ENCODE measurements around the gene ZCCHC14.

Gene ZCCHC14

DNA sequence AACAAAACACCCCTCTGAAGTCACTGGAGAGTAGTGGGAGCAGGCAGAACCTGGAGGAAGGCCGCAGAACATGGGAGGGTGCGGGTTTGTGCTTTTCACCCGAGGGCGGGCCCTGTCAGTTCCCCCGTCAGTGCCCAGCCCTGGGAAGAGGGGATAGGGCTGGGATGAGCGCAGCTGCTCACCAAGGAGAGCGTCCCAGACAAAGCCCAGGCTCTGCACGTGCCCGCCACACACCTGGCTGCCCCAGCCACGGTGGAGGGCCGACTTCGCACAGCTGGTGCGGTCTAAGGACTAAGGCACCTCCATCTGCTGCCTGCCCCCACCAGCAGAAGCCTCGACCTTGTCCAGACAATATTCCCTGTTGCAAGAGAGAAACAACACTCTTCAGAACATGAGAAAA, 39.5 kb downstream of the ZCCHC14 start:
- FAIRE-seq, result no peak

DNA sequence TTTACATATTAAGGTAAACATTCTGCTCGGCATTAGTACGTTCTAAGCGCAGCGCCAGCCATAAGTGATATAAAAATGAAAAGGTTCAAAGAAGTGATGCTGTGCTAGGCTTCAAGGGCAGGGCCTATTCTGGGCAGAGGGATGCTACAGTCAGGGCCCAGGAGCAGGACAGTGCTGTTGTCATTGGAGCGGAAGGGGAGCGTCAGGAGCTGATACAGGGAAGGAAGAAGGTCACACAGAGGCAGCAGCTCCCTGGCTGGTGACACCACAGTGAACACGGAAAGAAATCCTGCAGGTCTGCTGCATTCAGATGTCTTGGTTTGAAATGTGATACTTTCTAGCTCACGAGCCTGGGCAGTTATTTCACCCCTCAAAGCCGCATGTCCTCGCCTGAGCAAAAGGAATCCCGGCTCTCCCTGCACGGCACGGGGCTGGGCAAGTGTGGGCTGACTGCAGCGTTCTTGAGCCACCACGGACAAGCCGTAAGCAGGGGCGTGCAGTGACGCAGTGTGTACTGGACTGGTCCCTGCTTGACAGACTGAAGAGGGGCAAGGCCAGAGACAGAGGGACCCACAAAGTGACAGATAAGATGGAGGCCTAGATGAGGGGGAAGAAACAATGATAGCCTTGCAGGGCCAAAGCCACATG, 41.1 kb downstream of the ZCCHC14 start:
- FAIRE-seq, result no peak

DNA sequence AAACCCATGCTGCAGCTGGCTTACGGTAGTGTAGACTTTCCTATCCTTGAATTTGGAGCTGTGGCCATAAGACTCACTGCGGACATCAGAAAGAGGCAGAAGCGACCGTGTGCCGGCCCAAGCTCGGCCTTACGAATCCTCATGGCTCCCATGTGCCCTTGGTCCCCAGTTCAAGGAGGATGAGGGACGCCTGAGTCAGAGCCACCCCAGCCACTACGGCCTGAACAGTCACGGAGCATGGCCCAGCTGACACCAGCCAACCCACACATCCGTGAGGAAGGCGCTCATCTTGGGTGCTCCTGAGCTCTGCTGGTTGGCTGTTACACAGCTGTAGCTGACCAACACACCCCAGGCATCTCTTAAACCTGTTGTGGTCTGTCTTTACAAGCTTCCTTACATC, 44.0 kb downstream of the ZCCHC14 start:
- FAIRE-seq, result no peak

DNA sequence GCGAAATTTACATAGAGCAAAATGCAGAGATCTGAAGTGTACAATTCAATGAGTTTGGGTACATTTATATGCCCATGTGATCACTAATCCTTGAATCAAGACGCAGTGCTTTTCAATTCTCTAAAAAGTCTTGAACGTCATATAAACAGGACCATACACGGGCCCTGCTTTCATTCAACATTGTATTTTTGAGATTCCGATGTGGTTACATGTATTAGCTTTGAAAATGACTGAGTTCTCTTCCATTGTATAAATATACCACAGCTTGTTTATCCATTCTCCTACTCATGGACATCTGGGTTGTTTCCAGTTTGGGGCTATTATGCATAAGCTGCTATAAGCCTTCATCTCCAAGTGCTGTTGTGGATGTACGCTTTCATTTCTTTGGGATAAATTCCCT, 45.5 kb downstream of the ZCCHC14 start:
- no peak for FAIRE-seq

DNA sequence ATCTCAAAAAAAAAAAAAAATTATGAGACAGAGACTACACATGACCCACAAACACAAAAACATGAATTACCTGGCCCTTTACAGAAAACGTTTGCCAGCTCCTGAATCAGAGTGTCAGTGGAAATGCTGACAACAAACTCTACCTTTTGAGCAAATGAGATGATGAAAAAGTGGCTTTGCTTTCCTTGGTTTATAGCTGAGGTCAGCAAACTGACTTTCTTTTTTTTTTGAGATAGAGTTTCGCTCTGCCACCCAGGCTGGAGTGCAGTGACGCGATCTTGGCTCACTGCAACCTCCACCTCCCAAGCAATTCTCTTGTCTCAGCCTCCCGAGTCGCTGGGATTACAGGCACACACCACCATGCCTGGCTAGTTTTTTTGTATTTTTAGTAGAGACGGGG, 46.3 kb downstream of the ZCCHC14 start:
- no peak for FAIRE-seq

DNA sequence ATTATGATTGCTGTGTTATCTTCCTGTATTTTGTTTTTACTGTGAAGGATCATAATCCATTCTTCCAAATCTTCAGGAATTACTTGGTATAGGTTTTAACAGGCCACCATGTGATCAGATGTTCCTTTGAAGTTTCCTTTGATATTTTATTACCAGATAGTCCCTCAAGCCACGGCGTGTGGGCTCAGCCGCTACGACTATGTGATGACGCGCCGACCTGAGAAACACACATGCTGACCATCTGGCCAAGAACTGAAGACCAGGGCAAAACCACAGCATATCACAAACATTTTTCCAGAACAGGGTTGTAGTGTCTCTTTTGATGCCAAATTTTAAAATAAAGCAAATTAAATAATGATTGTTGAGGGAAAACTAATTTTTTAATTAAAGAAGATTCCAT, 47.3 kb downstream of the ZCCHC14 start:
- no peak for FAIRE-seq

DNA sequence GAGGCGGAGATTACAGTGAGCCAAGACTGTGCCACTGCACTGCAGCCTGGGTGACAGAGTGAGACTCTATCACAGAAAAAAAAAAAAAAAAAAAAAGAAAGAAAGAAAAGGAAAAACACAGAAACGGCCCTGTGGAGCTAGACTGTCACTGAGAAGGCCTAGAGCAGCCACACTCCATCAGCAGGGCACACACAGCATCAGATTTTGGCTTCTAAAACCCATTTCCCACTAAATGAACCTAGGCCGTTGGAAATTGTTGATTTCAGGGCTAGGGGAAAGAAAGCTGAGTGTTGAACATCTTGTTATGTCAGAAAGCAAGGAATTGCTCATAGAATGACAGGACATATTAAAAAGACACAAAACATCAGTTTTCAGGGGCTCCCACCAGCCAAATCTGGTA, 48.9 kb downstream of the ZCCHC14 start:
- no peak for FAIRE-seq

DNA sequence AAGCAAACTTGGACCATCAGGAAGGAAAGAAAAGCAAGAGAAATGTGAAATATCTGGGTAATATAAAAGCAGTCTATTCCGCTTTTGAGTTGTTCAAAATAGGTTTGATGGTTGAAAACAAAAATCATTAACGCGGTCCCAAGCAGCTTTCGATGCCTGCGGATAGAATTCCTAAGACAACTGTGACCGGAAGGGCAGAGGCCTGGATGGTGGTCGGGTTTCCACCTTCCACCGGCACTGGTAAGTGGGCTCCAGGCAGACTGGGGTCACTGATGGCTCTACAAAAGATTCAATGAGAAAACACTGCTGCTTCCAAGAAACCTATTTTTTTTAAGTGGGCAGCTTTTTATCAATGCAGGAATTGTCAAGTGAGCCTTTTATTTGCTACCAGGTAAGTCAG, 49.8 kb downstream of the ZCCHC14 start:
- no peak for FAIRE-seq

DNA sequence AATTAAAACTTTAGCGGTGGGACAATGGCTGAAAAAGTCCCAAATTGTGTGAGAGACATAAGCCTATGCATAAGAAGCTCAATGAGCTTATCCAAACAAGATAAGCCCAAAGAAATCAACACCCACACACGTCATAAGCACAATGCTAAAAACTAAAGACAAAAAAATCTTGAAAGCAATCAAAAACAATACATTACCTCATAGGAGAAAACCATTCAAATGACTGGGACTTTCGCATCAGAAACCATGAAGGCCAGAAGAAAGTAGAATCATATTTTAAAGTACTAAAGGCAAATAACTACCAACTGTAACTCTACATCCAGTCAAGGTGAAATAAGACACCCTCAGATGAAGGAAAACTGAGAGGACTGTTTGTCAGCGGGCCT, 50.2 kb downstream of the ZCCHC14 start:
- no peak for FAIRE-seq

DNA sequence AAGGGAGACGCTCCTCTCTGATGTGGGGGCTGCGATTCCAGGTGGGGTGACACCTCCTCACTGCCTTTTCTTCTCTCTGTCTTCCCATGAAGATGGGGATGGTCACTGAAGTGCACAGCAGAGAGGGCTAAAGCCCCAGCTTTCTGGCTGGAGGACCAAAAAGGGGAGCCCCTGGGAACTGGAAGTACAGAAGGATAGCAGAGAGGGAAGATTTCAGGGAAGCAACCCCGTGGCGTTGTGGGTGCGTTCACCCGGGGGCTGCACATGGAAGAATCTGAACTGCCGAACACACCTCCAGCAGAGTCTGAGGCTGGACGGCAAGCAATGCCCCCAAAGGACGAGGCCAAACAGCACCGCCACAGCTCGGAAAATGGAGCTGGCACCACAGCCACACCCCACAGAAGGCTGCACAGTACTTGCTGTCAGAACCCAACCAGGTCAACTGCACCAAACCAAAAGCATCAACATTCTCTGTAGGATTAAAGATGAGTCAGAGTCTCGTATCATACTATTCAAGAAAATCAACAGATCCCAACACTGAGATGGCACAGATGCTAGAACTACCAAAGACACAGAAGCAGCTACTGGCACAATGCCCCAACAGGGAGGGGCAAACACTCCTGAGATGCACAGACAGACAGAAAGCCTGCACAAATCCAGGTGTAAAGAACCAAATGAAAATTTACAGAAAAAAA, 50.8 kb downstream of the ZCCHC14 start:
- FAIRE-seq, result no peak

DNA sequence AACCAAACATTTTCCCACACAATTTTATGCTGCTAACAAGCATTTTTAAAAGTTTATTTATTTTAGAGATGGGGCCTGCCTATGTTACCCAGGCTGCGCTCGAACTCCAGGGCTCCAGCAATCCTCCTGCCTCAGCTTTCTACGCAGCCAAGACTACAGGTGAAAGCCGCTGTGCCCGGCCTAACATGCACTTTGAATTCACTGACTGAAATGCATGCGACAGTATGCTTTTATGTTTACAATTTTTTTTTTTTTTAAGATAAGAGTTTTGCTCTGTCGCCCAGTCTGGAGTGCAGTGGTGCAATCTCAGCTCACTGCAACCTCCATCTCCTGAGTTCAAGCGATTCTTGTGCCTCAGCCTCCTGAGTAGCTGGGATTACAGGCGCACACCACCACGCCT, 52.9 kb downstream of the ZCCHC14 start:
- no peak for FAIRE-seq

DNA sequence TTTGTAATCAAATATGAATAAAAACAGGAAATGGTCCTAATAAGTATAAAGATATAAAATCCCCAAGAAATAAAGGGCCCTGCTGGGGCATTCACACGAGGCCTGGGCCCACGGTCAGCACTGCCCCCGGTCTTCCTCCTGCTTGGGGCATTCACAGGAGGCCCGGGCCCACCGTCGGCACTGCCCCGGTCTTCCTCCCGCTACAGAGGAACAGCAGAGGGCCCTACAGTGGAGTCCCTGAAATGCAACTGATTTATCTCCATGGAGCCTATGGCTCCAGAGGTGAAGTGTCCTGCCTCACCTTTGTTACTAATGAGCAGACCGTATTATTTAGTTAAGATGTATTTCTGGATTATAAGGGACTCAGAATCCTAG, 54.2 kb downstream of the ZCCHC14 start:
- no peak for FAIRE-seq

DNA sequence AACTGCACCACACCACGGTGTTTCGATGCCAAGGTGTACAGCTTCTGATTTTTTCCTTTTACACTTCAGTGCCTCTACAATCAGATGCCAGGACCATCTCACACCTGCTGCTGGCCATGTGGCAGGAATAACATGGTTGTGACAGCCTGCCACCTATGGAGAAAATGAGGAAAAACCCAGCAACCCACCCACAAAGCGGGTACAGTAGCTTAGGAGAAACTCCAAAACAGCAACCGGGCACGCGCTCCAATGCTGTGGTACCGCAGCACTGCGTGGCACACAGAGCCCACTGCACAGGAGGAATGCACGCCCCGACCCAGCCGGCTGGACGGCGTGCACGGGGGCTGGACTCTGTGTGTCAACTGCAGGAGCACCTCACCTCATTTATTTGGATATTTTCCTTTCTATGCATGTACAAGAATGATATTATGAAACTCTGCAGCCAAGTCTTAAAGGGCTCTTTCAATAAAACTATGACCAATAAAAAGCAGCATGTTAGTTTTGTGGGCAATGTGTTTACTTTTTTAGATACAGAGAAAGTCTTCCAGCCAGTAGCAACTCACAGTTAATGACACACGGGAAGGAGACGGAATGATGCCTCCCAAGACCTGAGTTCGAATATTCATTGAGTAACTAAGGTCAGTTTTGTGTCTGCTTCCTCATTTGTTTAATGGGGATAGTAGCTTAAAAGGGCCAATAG, 54.8 kb downstream of the ZCCHC14 start:
- no peak for FAIRE-seq

DNA sequence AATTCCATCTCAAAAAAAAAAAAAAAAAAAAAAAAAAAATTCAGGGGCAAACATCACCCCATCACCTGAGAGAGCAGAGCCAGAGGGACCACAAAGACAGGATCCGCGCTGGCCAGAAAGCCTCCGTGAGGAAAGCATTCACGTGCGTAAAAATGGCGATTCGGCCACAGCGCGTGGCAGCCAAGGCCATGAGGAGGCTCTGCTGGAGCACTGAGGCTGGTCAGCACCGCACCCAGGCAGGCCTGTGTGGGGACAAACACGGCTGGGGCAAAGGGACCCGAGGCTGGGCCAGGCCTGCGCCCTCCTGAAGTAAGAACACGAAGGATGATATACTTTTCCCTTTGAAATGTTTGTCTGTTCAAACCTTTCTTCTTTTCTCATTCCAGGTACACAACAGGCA, 55.5 kb downstream of the ZCCHC14 start:
- FAIRE-seq, result no peak

DNA sequence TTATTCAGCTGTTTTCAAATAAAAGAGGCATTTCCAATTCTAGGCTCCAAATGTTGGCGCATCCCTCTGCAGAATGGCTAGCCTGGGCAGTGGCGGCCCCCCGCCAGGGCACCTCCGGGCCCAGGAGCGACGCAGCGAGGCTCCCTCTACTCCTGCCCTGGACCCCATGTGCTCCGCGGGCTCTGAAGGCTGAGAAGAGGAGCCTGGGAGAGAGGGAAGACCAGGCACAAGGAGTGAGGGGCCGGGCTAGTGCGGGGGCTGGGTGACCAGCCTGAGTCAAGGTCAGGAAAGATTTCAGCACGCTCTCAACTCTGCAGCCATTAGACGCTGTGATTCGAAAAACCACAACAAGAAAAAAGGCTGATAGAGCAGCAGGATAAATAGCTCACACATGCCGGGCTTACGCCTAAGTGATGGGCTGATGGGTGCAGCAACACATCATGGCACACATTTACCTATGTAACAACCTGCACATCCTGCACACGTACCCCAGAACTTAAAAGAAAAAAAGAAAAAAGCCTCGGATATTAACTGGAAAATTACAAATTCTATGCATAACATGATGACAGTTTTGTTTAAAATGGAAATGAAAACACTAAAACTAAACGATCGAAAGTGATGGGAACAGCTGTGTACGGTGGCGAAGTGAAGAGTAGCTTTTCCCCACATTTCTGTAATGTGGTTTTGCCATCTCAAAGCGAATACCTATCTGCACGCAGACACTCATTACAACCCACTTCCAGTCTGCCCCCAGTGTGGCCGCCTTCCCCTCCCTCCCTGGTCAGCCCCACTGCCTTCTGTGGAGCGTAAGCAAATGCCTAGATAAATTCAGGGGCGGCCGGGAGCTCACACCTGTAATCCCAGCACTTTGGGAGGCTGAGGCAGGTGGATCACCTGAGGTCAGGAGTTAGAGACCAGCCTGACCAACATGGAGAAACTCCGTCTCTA, 56.3 kb downstream of the ZCCHC14 start:
- no peak for FAIRE-seq

DNA sequence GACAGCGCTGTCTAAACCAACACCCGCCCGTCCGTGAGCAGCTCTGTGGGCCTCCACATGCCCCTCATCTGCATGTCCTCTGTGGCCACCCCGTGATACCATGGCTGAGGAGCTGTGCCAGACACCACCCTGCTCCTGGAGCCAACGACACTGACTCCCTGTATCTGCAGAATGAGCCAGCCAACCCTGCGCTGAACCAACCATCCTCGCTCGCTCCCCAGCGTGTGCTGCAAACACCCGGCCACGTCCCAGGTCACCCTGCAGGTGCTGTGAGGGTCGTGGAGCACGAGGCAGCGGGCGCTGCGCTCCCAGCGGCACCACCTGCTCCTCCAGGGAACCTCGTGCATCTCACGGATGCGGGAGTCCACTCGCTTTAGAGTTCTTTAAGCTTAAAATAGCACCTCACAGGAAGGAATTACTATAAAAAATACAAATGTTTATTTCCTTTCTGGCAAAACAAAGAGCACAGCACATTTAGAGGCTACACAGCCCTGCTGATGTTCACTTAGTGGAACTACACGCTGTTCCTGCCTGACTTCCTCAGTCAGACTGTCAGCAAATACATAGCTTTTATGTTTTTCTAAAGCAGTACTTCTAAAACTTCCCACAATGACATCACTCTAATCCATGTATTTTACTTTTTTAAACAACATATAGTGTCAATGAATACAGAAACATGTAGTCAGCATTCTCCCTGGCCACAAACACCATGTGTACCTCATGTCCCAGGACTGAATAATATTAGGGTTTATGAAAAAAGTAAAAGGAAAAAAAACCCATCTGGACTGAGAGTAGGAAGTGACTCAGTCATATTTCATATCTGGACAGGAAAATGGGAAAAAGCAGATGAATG, 57.2 kb downstream of the ZCCHC14 start:
- no peak for FAIRE-seq

DNA sequence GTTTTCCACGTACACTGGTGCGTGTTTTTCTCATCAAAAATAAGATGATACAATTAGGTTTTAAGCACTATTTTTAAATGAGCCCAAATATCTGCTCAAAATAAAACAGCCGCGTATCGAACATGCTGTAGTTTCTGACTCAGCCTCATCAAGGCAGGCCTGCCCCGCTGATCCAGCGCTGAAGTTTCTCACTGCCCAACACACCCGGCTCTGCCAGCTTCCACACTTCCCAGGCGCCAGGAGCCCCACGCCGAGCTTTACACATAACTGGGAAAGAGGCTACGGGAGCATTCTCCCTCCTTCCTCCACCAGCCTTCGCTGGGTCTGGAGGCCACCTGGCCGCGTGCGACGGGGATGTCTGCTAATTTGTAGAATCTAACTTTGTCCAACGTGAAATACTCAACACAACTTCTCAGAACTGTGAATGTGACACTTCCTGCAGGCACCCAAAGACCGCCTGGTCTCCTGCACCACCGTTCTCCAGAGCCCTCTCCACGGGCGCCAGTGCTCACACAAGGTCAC, 58.6 kb downstream of the ZCCHC14 start:
- no peak for FAIRE-seq

DNA sequence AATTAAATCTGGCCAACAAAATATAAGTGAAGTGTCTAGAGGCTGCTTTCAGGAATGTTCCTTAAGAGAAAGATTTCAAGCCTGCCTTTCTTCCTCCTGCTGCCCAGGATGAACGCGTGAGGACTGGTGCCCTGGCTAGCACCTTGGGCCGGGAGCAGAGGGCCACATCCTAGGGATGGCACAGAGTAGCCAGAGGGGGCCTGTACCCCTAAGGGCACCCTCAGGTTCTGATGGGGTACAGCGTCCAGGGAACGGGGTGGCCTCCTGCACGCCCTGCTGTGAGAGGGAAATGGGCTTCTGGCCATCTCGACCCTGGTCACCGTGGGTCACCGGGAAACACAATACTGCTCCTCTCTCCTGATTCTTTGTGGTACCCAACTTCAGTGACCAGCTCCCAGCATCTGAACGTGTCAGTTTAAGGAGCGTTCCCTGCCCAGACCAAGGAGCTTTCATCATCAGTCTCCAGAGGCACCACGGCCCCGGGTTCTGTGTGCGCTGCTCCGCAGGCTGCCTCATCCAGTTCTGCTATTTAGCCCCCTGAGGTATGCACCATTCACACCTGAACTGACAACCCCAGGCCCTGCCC, 60.4 kb downstream of the ZCCHC14 start:
- FAIRE-seq, result no peak

DNA sequence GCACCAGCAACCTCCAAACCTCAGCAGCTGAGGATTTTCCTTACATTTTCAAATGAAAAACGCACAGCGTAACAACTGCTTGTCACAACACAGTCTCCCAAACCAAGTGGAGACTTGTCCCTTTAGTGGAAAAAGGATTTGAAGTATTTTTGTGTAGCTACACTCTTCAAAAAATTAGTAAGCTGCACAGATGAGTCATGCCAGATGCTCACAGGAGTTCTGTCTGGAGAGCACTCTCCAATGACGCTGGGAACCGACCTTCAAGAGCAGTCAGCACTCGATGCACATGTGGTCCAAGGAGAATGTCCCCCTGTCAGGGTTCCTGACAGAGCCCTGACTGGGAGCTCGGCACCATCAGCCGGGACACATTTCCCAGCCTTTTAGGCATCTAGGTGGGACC, 60.9 kb downstream of the ZCCHC14 start:
- FAIRE-seq, result no peak

DNA sequence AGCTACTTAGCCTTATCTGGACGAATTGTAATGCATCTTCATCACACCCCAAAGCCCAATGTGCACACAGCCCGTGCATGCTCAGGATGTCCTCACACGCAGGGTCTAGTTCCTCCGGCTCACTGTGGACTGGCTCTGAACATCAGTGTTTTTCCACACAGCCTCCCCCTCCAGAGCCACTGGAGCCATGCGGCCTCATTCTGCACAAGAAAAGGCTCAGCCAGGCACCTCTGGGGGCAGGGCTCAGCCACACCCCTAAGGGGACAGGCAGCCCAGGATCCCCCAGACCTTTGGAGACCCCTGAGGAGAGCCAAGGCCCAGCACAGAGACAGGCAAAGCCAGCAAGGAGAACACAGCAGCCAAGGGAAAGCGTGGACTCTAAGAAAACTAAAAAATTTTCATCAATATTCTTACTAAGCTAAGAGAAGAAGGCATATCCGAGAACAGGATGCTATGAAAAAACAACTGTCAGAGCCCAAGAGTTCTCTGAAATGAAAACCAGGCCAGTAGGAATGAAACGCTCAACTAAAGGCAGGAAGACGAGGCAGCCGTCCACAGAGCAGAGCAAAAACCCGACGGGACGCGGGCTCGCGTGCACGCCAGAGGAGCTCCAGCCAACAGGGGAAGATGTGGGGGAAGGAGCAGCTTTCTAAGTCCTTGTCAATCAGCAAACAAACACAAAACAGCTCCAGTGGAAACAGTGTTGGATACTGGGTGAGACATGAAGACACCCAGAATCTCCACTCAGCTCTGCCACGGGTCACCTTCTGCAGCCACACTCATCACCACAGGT, 66.2 kb downstream of the ZCCHC14 start:
- no peak for FAIRE-seq

DNA sequence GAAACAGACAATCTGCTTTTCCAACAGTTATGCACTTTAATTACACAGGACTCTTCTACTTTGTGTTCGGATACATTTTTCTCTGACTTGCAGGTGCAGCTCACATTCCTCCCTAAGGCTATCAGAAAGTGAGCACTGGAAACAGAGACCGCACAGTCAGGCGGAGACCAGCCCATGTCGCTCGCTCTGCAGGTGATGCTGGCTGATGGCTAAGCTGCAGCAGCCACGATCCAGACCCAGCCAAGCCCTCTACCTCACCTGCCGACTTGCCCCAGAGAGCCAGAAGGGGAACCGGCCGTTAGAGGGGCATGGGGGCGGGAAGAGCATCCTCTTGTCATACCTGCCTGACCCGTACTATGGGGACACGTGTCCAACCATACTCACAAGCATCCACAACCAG, 66.9 kb downstream of the ZCCHC14 start:
- no peak for FAIRE-seq
